Measurements from ENCODE around the gene RABEP2. TPM values are rescaled to one million over a fixed set of nuclear protein-coding genes. Genes with fewer than 3 reads are reported as not detected.
A peak's percentile ranks its signal among the peaks of the same experiment; 100 is the strongest.

Gene RABEP2
- total and polyA plus RNA-seq, 8 donors, result 21.4 to 35.8 (median 24.4) TPM

- ATAC-seq (no peak), DNase-seq (no peak)
- no peak for TF ChIP-seq CTCF (IDR thresholded peaks at IDR 0.05)
- Histone ChIP-seq H3K27ac (no peak overlapping the region), H3K4me3 (no peak overlapping the region), H3K4me1 (peaks cover 0 to 13% of the 10 kb centered on the region in 2 donors), H3K36me3 (no peaks in the 10 kb centered on the region), H3K9me3 (no peaks in the 10 kb centered on the region), H3K27me3 (no peaks in the 10 kb centered on the region)
- intact Hi-C loops (cut with DNase I), result loop anchor here in 1 of 2 donors (10.0 kb wide), 1 partner anchor 114 kb away; the partner anchor contains the start of gene ATXN2L
Measured at GRCh38 chr16:28938721-28939120, 13.7 kb upstream of the RABEP2 start.

DNA sequence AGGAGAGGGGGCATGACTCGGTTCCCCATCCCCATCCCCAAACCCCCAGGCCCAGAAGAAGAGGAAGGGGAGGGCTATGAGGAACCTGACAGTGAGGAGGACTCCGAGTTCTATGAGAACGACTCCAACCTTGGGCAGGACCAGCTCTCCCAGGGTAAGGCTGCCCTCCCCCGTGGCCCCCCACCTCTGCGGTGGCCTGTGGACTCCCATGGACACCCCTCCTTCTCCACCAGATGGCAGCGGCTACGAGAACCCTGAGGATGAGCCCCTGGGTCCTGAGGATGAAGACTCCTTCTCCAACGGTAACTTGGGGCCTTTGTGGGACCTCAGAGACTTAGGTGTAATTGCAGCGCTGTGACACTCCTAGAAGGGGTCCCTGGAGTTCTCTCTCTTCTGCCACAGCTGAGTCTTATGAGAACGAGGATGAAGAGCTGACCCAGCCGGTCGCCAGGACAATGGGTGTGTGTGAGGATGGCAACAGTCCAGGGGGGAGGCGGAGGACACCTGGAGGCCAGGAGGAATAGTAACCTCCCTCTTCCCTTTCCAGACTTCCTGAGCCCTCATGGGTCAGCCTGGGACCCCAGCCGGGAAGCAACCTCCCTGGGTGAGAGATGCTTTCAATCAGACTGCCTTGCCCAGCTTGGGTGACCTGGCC is 12.3 kb upstream of the RABEP2 start:
- intact Hi-C loops (cut with DNase I), result loop anchor here in 1 of 2 donors (10.0 kb wide), 1 partner anchor 113 kb away; the partner anchor contains the start of gene ATXN2L
- H3K27ac ChIP-seq, result no peak overlapping the region
- no peak for TF ChIP-seq CTCF (IDR thresholded peaks at IDR 0.05)
- H3K36me3 ChIP-seq, result no peaks in the 10 kb centered on the region
- H3K9me3 ChIP-seq, result no peaks in the 10 kb centered on the region
- DNase-seq (peak in 1 of 4 donors; percentile 36), ATAC-seq (no peak)
- H3K4me1 ChIP-seq, result peaks cover 0 to 13% of the 10 kb centered on the region in 2 donors
- H3K4me3 ChIP-seq, result no peak overlapping the region
- no peaks in the 10 kb centered on the region for H3K27me3 ChIP-seq

- DNase-seq (peak in 2 of 4 donors; percentile 32 to 80), ATAC-seq (no peak)
- H3K4me3 ChIP-seq, result peak overlapping the region in 1 of 2 donors; percentile 27
- H3K27me3 ChIP-seq, result no peaks in the 10 kb centered on the region
- H3K27ac ChIP-seq, result no peak overlapping the region
- intact Hi-C loops (cut with DNase I), result loop anchor here in 1 of 2 donors (10.0 kb wide), 1 partner anchor 112 kb away; the partner anchor contains the start of gene ATXN2L
- no peaks in the 10 kb centered on the region for H3K9me3 ChIP-seq
- no peak for TF ChIP-seq CTCF (IDR thresholded peaks at IDR 0.05)
- peaks cover 0 to 13% of the 10 kb centered on the region in 2 donors for H3K4me1 ChIP-seq
- no peaks in the 10 kb centered on the region for H3K36me3 ChIP-seq
Measured at GRCh38 chr16:28936784-28937155, 11.7 kb upstream of the RABEP2 start.

- peak in 3 of 4 donors; percentile 65 to 95 (median 89) for DNase-seq
- no peaks in the 10 kb centered on the region for H3K27me3 ChIP-seq
- H3K9me3 ChIP-seq, result no peaks in the 10 kb centered on the region
- no peak overlapping the region for H3K27ac ChIP-seq
- H3K4me3 ChIP-seq, result peak overlapping the region; percentile 16 to 27
- no peaks in the 10 kb centered on the region for H3K36me3 ChIP-seq
- peak; percentile 99 for ATAC-seq
- intact Hi-C loops (cut with DNase I), result loop anchor here in 1 of 2 donors (10.0 kb wide), 1 partner anchor 111 kb away; the partner anchor contains the start of gene ATXN2L
- peaks cover 0 to 13% of the 10 kb centered on the region in 2 donors for H3K4me1 ChIP-seq
- TF ChIP-seq CTCF (IDR thresholded peaks at IDR 0.05), result no peak
Measured at GRCh38 chr16:28935924-28936783, 11.1 kb upstream of the RABEP2 start.

DNA sequence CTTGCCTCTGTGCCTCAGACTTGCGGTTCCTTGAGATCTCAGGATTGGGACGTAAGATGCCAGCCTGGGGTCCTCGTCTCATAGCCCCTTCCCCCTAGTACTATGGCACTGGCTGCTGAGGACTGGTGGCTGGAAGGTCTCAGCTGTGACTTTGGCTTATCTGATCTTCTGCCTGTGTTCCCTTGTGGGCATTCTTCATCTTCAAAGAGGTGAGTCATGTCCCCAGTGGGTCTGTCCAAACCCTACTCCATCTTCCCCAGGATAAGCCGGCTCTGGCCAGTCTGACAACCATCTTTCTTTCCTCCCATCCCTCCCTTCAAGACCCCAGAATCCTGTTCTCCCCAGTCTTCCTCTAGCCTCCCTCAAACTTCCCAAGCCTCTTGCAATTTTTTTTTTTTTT is 10.3 kb upstream of the RABEP2 start:
- Histone ChIP-seq H3K36me3 (no peaks in the 10 kb centered on the region), H3K4me1 (peaks cover 0 to 13% of the 10 kb centered on the region in 2 donors), H3K9me3 (no peaks in the 10 kb centered on the region), H3K4me3 (no peak overlapping the region), H3K27me3 (no peaks in the 10 kb centered on the region), H3K27ac (no peak overlapping the region)
- no peak for ATAC-seq
- no peak for DNase-seq
- no peak for TF ChIP-seq CTCF (IDR thresholded peaks at IDR 0.05)
- intact Hi-C loops (cut with DNase I), result loop anchor here in 1 of 2 donors (10.0 kb wide), 1 partner anchor 111 kb away; the partner anchor contains the start of gene ATXN2L
